ENCODE results near the gene FKBP3. TPM values are rescaled to one million over a fixed set of nuclear protein-coding genes. Genes with fewer than 3 reads are reported as not detected.

Gene FKBP3
- total and polyA plus RNA-seq, 2 of the 13 experiments (the other 11 are each of a cell fraction or from before 2014, with no cell fraction given): 57.0 to 87.6 TPM

DNA sequence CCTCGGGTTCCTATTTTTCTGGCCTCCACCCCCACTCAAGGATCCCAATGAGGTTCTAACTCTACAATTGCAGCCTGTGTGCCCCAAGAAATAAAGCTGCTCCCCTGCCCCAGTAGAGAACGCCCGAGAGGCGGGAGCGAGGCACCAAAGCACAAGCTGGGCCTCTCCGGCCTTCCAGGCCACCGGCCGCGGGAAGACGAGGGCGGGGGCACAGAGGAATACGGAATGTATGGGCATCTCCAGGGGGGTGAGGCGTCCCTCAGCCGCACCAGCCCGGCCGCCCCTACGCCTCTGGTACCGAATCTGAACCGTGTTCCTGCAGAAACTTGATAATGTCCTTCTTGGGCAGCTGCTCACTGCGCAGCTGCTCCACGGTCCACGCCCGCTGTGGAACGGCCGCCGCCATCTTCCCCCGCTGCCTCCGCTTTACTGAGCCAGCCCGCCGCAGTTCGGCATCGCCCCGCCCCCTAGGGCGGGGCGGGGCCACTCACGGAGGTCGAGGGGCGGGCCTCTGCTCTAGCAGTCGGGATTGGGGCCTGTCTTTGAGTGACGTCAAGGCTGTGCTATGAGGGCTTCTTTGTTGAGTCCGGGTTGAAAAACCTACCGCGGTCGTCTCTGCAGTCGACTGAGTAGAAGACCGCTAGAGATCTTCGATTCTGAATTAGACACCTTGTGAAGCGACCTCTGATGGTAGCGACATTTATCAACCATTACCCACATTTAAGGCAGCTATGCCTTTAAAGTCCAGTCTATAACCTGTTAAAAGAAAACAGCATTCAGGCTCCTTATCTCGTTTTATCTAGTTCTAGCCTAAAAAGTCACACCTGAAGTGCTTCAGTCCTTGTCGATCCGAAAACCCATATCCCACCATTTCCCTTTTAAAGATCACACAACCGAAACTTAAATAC lies at the start of gene FKBP3 (continued):
- TF ChIP-seq HOXA5 (CRISPR knock-in tag; IDR thresholded peaks at IDR 0.05) (peak; percentile 47; the same call in 1 of the 2 replicates), FOXA1 (IDR thresholded peaks at IDR 0.05) (no peak), FOXA1 (CRISPR knock-in tag; IDR thresholded peaks at IDR 0.05) (peak; percentile 27; the same call in 1 of the 2 replicates), ZNF225 (CRISPR knock-in tag; IDR thresholded peaks at IDR 0.05) (0 out of 2 replicates have a peak, but pooled peaks have one; percentile 33), HNRNPL (IDR thresholded peaks at IDR 0.05; ENCODE audit: low read depth, low read length) (no peak), ZNF883 (CRISPR knock-in tag; IDR thresholded peaks at IDR 0.05; ENCODE audit: not compliant biosample characterization) (peak; percentile 62), FOXA3 (CRISPR knock-in tag; IDR thresholded peaks at IDR 0.05) (0 out of 2 replicates have a peak, but pooled peaks have one; percentile 5), ZNF17 (CRISPR knock-in tag; IDR thresholded peaks at IDR 0.05) (no peak), SCMH1 (CRISPR knock-in tag; IDR thresholded peaks at IDR 0.05; ENCODE audit: borderline replicate concordance) (no peak), ZBTB38 (CRISPR knock-in tag; IDR thresholded peaks at IDR 0.05) (peak; percentile 82; the same call in 1 of the 2 replicates), ZNF274 (CRISPR knock-in tag; IDR thresholded peaks at IDR 0.05) (0 out of 2 replicates have a peak, but pooled peaks have one; percentile 46), ZNF678 (CRISPR knock-in tag; IDR thresholded peaks at IDR 0.05) (0 out of 2 replicates have a peak, but pooled peaks have one; percentile 56), FOXK2 (IDR thresholded peaks at IDR 0.05) (peak; percentile 99), TEAD2 (CRISPR knock-in tag; IDR thresholded peaks at IDR 0.05) (no peak), CEBPB (IDR thresholded peaks at IDR 0.05; ENCODE audit: borderline replicate concordance, low read depth, low read length) (no peak), STAG1 (CRISPR knock-in tag; IDR thresholded peaks at IDR 0.05) (peak; percentile 39; the same call in 1 of the 2 replicates), ASH2L (IDR thresholded peaks at IDR 0.05; ENCODE audit: insufficient read length, low read depth, low read length) (peak; percentile 96), EED (CRISPR knock-in tag; IDR thresholded peaks at IDR 0.05) (no peak), KAT7 (CRISPR knock-in tag; IDR thresholded peaks at IDR 0.05; ENCODE audit: borderline replicate concordance) (peak; percentile 89; the same call in 1 of the 2 replicates), BCL6 (CRISPR knock-in tag; IDR thresholded peaks at IDR 0.05) (peak; percentile 11), JDP2 (CRISPR knock-in tag; IDR thresholded peaks at IDR 0.05; ENCODE audit: borderline replicate concordance) (no peak; the same call in 1 of the 2 replicates), STAT5B (CRISPR knock-in tag; IDR thresholded peaks at IDR 0.05) (no peak), SMARCE1 (IDR thresholded peaks at IDR 0.05; ENCODE audit: borderline replicate concordance) (no peak)
- TF ChIP-seq, protein P1, sequence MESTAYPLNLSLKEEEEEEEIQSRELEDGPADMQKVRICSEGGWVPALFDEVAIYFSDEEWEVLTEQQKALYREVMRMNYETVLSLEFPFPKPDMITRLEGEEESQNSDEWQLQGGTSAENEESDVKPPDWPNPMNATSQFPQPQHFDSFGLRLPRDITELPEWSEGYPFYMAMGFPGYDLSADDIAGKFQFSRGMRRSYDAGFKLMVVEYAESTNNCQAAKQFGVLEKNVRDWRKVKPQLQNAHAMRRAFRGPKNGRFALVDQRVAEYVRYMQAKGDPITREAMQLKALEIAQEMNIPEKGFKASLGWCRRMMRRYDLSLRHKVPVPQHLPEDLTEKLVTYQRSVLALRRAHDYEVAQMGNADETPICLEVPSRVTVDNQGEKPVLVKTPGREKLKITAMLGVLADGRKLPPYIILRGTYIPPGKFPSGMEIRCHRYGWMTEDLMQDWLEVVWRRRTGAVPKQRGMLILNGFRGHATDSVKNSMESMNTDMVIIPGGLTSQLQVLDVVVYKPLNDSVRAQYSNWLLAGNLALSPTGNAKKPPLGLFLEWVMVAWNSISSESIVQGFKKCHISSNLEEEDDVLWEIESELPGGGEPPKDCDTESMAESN (CRISPR knock-in tag; conservative IDR thresholded peaks at IDR 0.05): no peak
- TF ChIP-seq, protein P2, sequence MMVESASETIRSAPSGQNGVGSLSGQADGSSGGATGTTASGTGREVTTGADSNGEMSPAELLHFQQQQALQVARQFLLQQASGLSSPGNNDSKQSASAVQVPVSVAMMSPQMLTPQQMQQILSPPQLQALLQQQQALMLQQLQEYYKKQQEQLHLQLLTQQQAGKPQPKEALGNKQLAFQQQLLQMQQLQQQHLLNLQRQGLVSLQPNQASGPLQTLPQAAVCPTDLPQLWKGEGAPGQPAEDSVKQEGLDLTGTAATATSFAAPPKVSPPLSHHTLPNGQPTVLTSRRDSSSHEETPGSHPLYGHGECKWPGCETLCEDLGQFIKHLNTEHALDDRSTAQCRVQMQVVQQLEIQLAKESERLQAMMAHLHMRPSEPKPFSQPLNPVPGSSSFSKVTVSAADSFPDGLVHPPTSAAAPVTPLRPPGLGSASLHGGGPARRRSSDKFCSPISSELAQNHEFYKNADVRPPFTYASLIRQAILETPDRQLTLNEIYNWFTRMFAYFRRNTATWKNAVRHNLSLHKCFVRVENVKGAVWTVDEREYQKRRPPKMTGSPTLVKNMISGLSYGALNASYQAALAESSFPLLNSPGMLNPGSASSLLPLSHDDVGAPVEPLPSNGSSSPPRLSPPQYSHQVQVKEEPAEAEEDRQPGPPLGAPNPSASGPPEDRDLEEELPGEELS (CRISPR knock-in tag; IDR thresholded peaks at IDR 0.05): 0 out of 2 replicates have a peak, but pooled peaks have one; percentile 4
- TF ChIP-seq, protein P3, sequence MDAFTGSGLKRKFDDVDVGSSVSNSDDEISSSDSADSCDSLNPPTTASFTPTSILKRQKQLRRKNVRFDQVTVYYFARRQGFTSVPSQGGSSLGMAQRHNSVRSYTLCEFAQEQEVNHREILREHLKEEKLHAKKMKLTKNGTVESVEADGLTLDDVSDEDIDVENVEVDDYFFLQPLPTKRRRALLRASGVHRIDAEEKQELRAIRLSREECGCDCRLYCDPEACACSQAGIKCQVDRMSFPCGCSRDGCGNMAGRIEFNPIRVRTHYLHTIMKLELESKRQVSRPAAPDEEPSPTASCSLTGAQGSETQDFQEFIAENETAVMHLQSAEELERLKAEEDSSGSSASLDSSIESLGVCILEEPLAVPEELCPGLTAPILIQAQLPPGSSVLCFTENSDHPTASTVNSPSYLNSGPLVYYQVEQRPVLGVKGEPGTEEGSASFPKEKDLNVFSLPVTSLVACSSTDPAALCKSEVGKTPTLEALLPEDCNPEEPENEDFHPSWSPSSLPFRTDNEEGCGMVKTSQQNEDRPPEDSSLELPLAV (CRISPR knock-in tag; conservative IDR thresholded peaks at IDR 0.05; ENCODE audit: low read depth): no peak
